MM.1S (cell line): ENCODE data around the gene LIF.

Source experiments
- DNase-seq: peaks from one replicate; pipeline ENCODE4 v3.0.0-alpha.2; 2015
- H2AFZ ChIP-seq: fragments of 300-600 bp; sonication (generic); 2 replicates; pipeline ENCODE4 v1.6.0; 2016; ENCODE audit warnings: antibody characterized with exemption, low read length
- H3F3A ChIP-seq: fragments of 300-600 bp; sonication (generic); 2 replicates; pipeline ENCODE4 v1.6.1; 2016; ENCODE audit warnings: mild to moderate bottlenecking, antibody characterized with exemption, low read length, moderate library complexity, mixed read lengths; ENCODE audit not compliant: insufficient read depth
- H3K27ac ChIP-seq: fragments of 300-600 bp; sonication (generic); 2 replicates; pipeline ENCODE4 v1.5.1; 2016; ENCODE audit warnings: mild to moderate bottlenecking, low read length
- H3K27me3 ChIP-seq: fragments of 300-600 bp; sonication (generic); replicated peaks from 2 replicates; pipeline ENCODE4 v1.6.0; 2016; ENCODE audit warnings: low read length; ENCODE audit not compliant: insufficient read depth
- H3K36me3 ChIP-seq: fragments of 300-600 bp; sonication (generic); replicated peaks from 2 replicates; pipeline ENCODE4 v1.6.1; 2016; ENCODE audit warnings: mild to moderate bottlenecking, low read length, mixed read lengths; ENCODE audit not compliant: insufficient read depth
- H3K4me1 ChIP-seq: fragments of 300-600 bp; sonication (generic); 2 replicates; pipeline ENCODE4 v1.6.1; 2016; ENCODE audit warnings: low read length, mixed read lengths
- H3K4me2 ChIP-seq: fragments of 300-600 bp; sonication (generic); 2 replicates; pipeline ENCODE4 v1.6.0; 2016; ENCODE audit warnings: low read depth, low read length
- H3K4me3 ChIP-seq: fragments of 300-600 bp; sonication (generic); 2 replicates; pipeline ENCODE4 v1.5.1; 2016; ENCODE audit warnings: low read length, mixed read lengths
- H3K79me2 ChIP-seq: fragments of 300-600 bp; sonication (generic); 2 replicates; pipeline ENCODE4 v1.6.1; 2016; ENCODE audit warnings: mixed run types, low read length, mixed read lengths
- H3K9ac ChIP-seq: fragments of 300-600 bp; sonication (generic); 2 replicates; pipeline ENCODE4 v1.6.1; 2016; ENCODE audit warnings: low read length, mixed read lengths
- H3K9me2 ChIP-seq: fragments of 300-600 bp; sonication (generic); replicated peaks from 2 replicates; pipeline ENCODE4 v1.6.1; 2016; ENCODE audit warnings: mild to moderate bottlenecking, low read length, mixed read lengths; ENCODE audit not compliant: insufficient read depth
- H3K9me3 ChIP-seq: fragments of 300-600 bp; sonication (generic); replicated peaks from 2 replicates; pipeline ENCODE4 v1.6.1; 2016; ENCODE audit warnings: mild to moderate bottlenecking, low read length, mixed read lengths; ENCODE audit not compliant: insufficient read depth
- H4K20me1 ChIP-seq: fragments of 300-600 bp; sonication (generic); 2 replicates; pipeline ENCODE4 v1.6.1; 2016; ENCODE audit warnings: mild to moderate bottlenecking, low read length, moderate library complexity, mixed read lengths; ENCODE audit not compliant: insufficient read depth
- CTCF ChIP-seq: fragments of 300-600 bp; sonication (generic); IDR thresholded peaks from 2 replicates; pipeline ENCODE4 v1.5.1; 2016; ENCODE audit warnings: antibody characterized with exemption, low read length, mixed read lengths
- EZH2 ChIP-seq: fragments of 300-600 bp; sonication (generic); optimal IDR thresholded peaks from 2 replicates; pipeline ENCODE3; 2017; ENCODE audit warnings: low read depth, mild to moderate bottlenecking, antibody characterized with exemption, low read length, mixed read lengths
- EZH2phosphoT487 ChIP-seq: fragments of 300-600 bp; sonication (generic); IDR thresholded peaks from 2 replicates; pipeline ENCODE4 v1.6.1; 2018; ENCODE audit warnings: antibody characterized with exemption, low read length

LIF gene

GRCh38 chr22:30226192-30226832, 20.2 kb downstream of the LIF start:
- peaks cover 11% of the 10 kb centered on the region for H3F3A ChIP-seq
- no peak overlapping the region for H2AFZ ChIP-seq
- no peaks in the 10 kb centered on the region for H3K36me3 ChIP-seq
- H3K27ac ChIP-seq, result no peak overlapping the region
- H3K4me1 ChIP-seq, result peaks cover 30% of the 10 kb centered on the region
- no peaks in the 10 kb centered on the region for H4K20me1 ChIP-seq
- H3K9ac ChIP-seq, result no peak overlapping the region
- DNase-seq, result no peak
- no peaks in the 10 kb centered on the region for H3K9me2 ChIP-seq
- H3K27me3 ChIP-seq, result peaks cover 53% of the 10 kb centered on the region
- H3K4me2 ChIP-seq, result no peak overlapping the region
- H3K9me3 ChIP-seq, result no peaks in the 10 kb centered on the region
- no peak overlapping the region for H3K4me3 ChIP-seq
- H3K79me2 ChIP-seq, result no peaks in the 10 kb centered on the region
- TF ChIP-seq EZH2phosphoT487 (no peak), EZH2 (no peak), CTCF (no peak)

GRCh38 chr22:30225220-30225927, 21.2 kb downstream of the LIF start:
- no peak for DNase-seq
- no peak overlapping the region for H3K9ac ChIP-seq

GRCh38 chr22:30224161-30224857, 22.2 kb downstream of the LIF start:
- H3K9me2 ChIP-seq, result no peaks in the 10 kb centered on the region
- H3K4me2 ChIP-seq, result peak overlapping the region; percentile 31; the same call in 1 of the 2 replicates
- no peak overlapping the region for H2AFZ ChIP-seq
- TF ChIP-seq EZH2phosphoT487 (no peak), CTCF (no peak), EZH2 (no peak)
- H3F3A ChIP-seq, result peaks cover 23% of the 10 kb centered on the region
- H3K27me3 ChIP-seq, result peaks cover 47% of the 10 kb centered on the region
- no peaks in the 10 kb centered on the region for H3K9me3 ChIP-seq
- H4K20me1 ChIP-seq, result no peaks in the 10 kb centered on the region
- H3K79me2 ChIP-seq, result no peaks in the 10 kb centered on the region
- no peaks in the 10 kb centered on the region for H3K36me3 ChIP-seq
- H3K4me3 ChIP-seq, result no peak overlapping the region
- H3K27ac ChIP-seq, result peak overlapping the region; percentile 11; the same call in 1 of the 2 replicates
- DNase-seq, result peak; percentile 39
- H3K4me1 ChIP-seq, result peaks cover 45% of the 10 kb centered on the region
- H3K9ac ChIP-seq, result no peak overlapping the region

More at GRCh38 chr22:30225220-30225927, 21.2 kb downstream of the LIF start:
- peaks cover 19% of the 10 kb centered on the region for H3F3A ChIP-seq
- no peaks in the 10 kb centered on the region for H3K79me2 ChIP-seq
- no peaks in the 10 kb centered on the region for H3K9me2 ChIP-seq
- no peaks in the 10 kb centered on the region for H3K36me3 ChIP-seq
- peaks cover 38% of the 10 kb centered on the region for H3K4me1 ChIP-seq
- no peak for TF ChIP-seq EZH2
- no peak for TF ChIP-seq EZH2phosphoT487
- TF ChIP-seq CTCF, result no peak
- H3K27me3 ChIP-seq, result peaks cover 47% of the 10 kb centered on the region
- H3K4me2 ChIP-seq, result no peak overlapping the region
- H3K27ac ChIP-seq, result no peak overlapping the region
- H3K9me3 ChIP-seq, result no peaks in the 10 kb centered on the region
- H4K20me1 ChIP-seq, result no peaks in the 10 kb centered on the region
- no peak overlapping the region for H3K4me3 ChIP-seq
- H2AFZ ChIP-seq, result no peak overlapping the region
